Measurements from ENCODE around the gene HSPB9. TPM values are rescaled to one million over a fixed set of nuclear protein-coding genes. Genes with fewer than 3 reads are reported as not detected.

The HSPB9 gene
- total RNA-seq (2022; extraction: Qiagen RNA extraction; ENCODE audit: low read depth), result not detected in 5 replicates

GRCh38 chr17:42122371-42123303 is at the start of gene HSPB9:
Gene HSPB9 (plus strand): TSS chr17:42122804. CDS start chr17:42122851, 47 bp downstream.

GRCh38 chr17:42097691-42098631 is 24.6 kb upstream of the HSPB9 start, which contains the start of gene ZNF385C:
Gene ZNF385C (minus strand): TSS chr17:42098473. CDS start chr17:42063056, 35,417 bp downstream.

GRCh38 chr17:42112552-42113176 is 9.9 kb upstream of the HSPB9 start, which contains the start of gene DHX58:
Gene DHX58 (minus strand): TSS chr17:42112714. CDS start chr17:42111892, 822 bp downstream.

GRCh38 chr17:42120770-42121769 is 1.5 kb upstream of the HSPB9 start, which contains the start of gene KAT2A:
Gene KAT2A (minus strand): TSS chr17:42121367. CDS start chr17:42121304, 63 bp downstream.

Other genes with a start within 250 kb of the HSPB9 start
- 261 to 324 TPM (median 311 TPM) in 5 replicates for gene ACLY, start 203.9 kb upstream of the HSPB9 start, total RNA-seq (2022; extraction: Qiagen RNA extraction; ENCODE audit: low read depth)
- gene ODAD4, start 192.2 kb upstream of the HSPB9 start, total RNA-seq (2022; extraction: Qiagen RNA extraction; ENCODE audit: low read depth), result 1.1 to 2.4 TPM (median 1.7 TPM) in 5 replicates
- gene CNP, start 156.0 kb upstream of the HSPB9 start, total RNA-seq (2022; extraction: Qiagen RNA extraction; ENCODE audit: low read depth), result 57.9 to 75.9 TPM (median 71.3 TPM) in 5 replicates
- 123 to 137 TPM (median 126 TPM) in 5 replicates for gene DNAJC7, start 105.4 kb upstream of the HSPB9 start, total RNA-seq (2022; extraction: Qiagen RNA extraction; ENCODE audit: low read depth)
- 45.2 to 51.0 TPM (median 46.7 TPM) in 5 replicates for gene NKIRAS2, start 102.7 kb upstream of the HSPB9 start, total RNA-seq (2022; extraction: Qiagen RNA extraction; ENCODE audit: low read depth)
- 0.40 to 0.81 TPM (median 0.62 TPM) in 5 replicates for gene C17orf113, start 72.2 kb upstream of the HSPB9 start, total RNA-seq (2022; extraction: Qiagen RNA extraction; ENCODE audit: low read depth)
- 0.13 to 0.27 TPM (median 0.19 TPM) in 4 of 5 replicates, not detected in the other for gene ZNF385C, start 24.3 kb upstream of the HSPB9 start, total RNA-seq (2022; extraction: Qiagen RNA extraction; ENCODE audit: low read depth)
- gene DHX58, start 10.1 kb upstream of the HSPB9 start, total RNA-seq (2022; extraction: Qiagen RNA extraction; ENCODE audit: low read depth), result 0.12 to 0.50 TPM (median 0.44 TPM) in 5 replicates
- 39.6 to 57.8 TPM (median 55.5 TPM) in 5 replicates for gene KAT2A, start 1.4 kb upstream of the HSPB9 start, total RNA-seq (2022; extraction: Qiagen RNA extraction; ENCODE audit: low read depth)
- 230 to 266 TPM (median 264 TPM) in 5 replicates for gene RAB5C, start 32.2 kb downstream of the HSPB9 start, total RNA-seq (2022; extraction: Qiagen RNA extraction; ENCODE audit: low read depth)
- 0.28 to 0.61 TPM (median 0.49 TPM) in 5 replicates for gene KCNH4, start 58.3 kb downstream of the HSPB9 start, total RNA-seq (2022; extraction: Qiagen RNA extraction; ENCODE audit: low read depth)
- gene HCRT, start 62.6 kb downstream of the HSPB9 start, total RNA-seq (2022; extraction: Qiagen RNA extraction; ENCODE audit: low read depth), result 0.10 TPM in 1 of 5 replicates, not detected in the others
- 14.2 to 22.4 TPM (median 20.2 TPM) in 5 replicates for gene GHDC, start 71.7 kb downstream of the HSPB9 start, total RNA-seq (2022; extraction: Qiagen RNA extraction; ENCODE audit: low read depth)
- 23.5 to 33.2 TPM (median 28.6 TPM) in 5 replicates for gene STAT5B, start 153.6 kb downstream of the HSPB9 start, total RNA-seq (2022; extraction: Qiagen RNA extraction; ENCODE audit: low read depth)
- gene STAT5A, start 165.7 kb downstream of the HSPB9 start, total RNA-seq (2022; extraction: Qiagen RNA extraction; ENCODE audit: low read depth), result 5.8 to 8.2 TPM (median 6.4 TPM) in 5 replicates